IMR-90 (cell line): Measurements from ENCODE around the gene CLPSL2. TPM values are rescaled to one million over a fixed set of nuclear protein-coding genes. Genes with fewer than 3 reads are reported as not detected.
A peak's percentile ranks its signal among the peaks of the same experiment; 100 is the strongest.

Source experiments
- ATAC-seq: fragments of 200-7000 bp; cut with Tn5 transposase; 2 replicates; pipeline ENCODE4 v1.9.1; 2020; ENCODE audit warnings: low read depth, mild to moderate bottlenecking, moderate library complexity
- BruUV-seq: library from RNA; stranded (reverse); fragments of 400-500 nt; replicated peaks from 2 replicates; lab custom pipeline; 2021; lab: Mats Ljungman, UMichigan
- CTCF ChIA-PET: fragments of 300-600 bp; formaldehyde crosslinking; extraction: SDS; loops from one replicate; lab custom pipeline; 2021; ENCODE audit warnings: antibody characterized with exemption; lab: Yijun Ruan, JAX
- POLR2A ChIA-PET: fragments of 300-600 bp; sonication (Branson Sonifier 250); formaldehyde crosslinking; loops from one replicate; lab custom pipeline; 2022; ENCODE audit warnings: antibody characterized with exemption; ENCODE audit not compliant: unreplicated experiment; lab: Charles Lee
- DNase-seq: peaks from one replicate; pipeline ENCODE4 v3.0.0; 2013
- H2AFZ ChIP-seq: replicated peaks from 2 replicates; pipeline ENCODE3; 2013; ENCODE audit warnings: low read length, mild to moderate bottlenecking; ENCODE audit not compliant: poor library complexity
- H2AK5ac ChIP-seq: 2 replicates; pipeline ENCODE4 v1.6.1; 2013; ENCODE audit warnings: low read depth, low read length, inconsistent platforms
- H2AK9ac ChIP-seq: replicated peaks from 2 replicates; pipeline ENCODE3; 2013; ENCODE audit warnings: mild to moderate bottlenecking, low read depth, low read length, moderate library complexity; ENCODE audit not compliant: poor library complexity
- H2BK120ac ChIP-seq: 2 replicates; pipeline ENCODE4 v1.6.1; 2013; ENCODE audit warnings: low read depth, low read length, inconsistent platforms
- H2BK15ac ChIP-seq: 3 replicates; pipeline ENCODE4 v1.6.1; 2013; ENCODE audit warnings: low read depth, low read length, inconsistent platforms
- H2BK20ac ChIP-seq: 2 replicates; pipeline ENCODE4 v1.6.1; 2013; ENCODE audit warnings: low read depth, mild to moderate bottlenecking, inconsistent platforms, low read length, moderate library complexity
- H2BK5ac ChIP-seq: 2 replicates; pipeline ENCODE4 v1.6.1; 2013; ENCODE audit warnings: mild to moderate bottlenecking, low read depth, low read length, inconsistent platforms; ENCODE audit not compliant: poor library complexity, severe bottlenecking
- H3K14ac ChIP-seq: replicated peaks from 2 replicates; pipeline ENCODE4 v1.6.1; 2013; ENCODE audit warnings: low read depth, low read length, inconsistent platforms
- H3K18ac ChIP-seq: 2 replicates; pipeline ENCODE4 v1.6.1; 2013; ENCODE audit warnings: low read depth, low read length, control low read depth
- H3K23ac ChIP-seq: 2 replicates; pipeline ENCODE4 v1.6.1; 2013; ENCODE audit warnings: low read depth, low read length, inconsistent platforms
- H3K27ac ChIP-seq: 2 replicates; pipeline ENCODE4 v1.5.1; 2013; ENCODE audit warnings: mild to moderate bottlenecking, control low read depth, low read length; ENCODE audit not compliant: insufficient read depth
- H3K27me3 ChIP-seq: 2 replicates; pipeline ENCODE4 v1.6.1; 2013; ENCODE audit warnings: low read length; ENCODE audit not compliant: control insufficient read depth, insufficient read depth
- H3K36me3 ChIP-seq: 2 replicates; pipeline ENCODE4 v1.6.1; 2013; ENCODE audit warnings: low read length, mixed read lengths; ENCODE audit not compliant: control insufficient read depth, insufficient read depth
- H3K4ac ChIP-seq: 2 replicates; pipeline ENCODE4 v1.6.1; 2013; ENCODE audit warnings: low read depth, low read length, inconsistent platforms
- H3K4me1 ChIP-seq: 2 replicates; pipeline ENCODE4 v1.6.1; 2013; ENCODE audit warnings: low read length, mixed read lengths; ENCODE audit not compliant: control insufficient read depth, insufficient read depth
- H3K4me2 ChIP-seq: 2 replicates; pipeline ENCODE4 v1.6.1; 2013; ENCODE audit warnings: low read depth, mild to moderate bottlenecking, control low read depth, low read length, moderate library complexity
- H3K4me3 ChIP-seq: 2 replicates; pipeline ENCODE4 v1.5.1; 2013; ENCODE audit warnings: low read depth, mild to moderate bottlenecking, control low read depth, low read length, moderate library complexity; ENCODE audit not compliant: insufficient read depth
- H3K56ac ChIP-seq: 2 replicates; pipeline ENCODE4 v1.6.1; 2013; ENCODE audit warnings: low read length, inconsistent platforms; ENCODE audit not compliant: insufficient read depth; ENCODE audit errors: extremely low read depth
- H3K79me1 ChIP-seq, 2 experiments: 2 replicates each; pipeline ENCODE4 v1.6.1; 2013; ENCODE audit warnings: low read length in 2 of 2, inconsistent platforms in 1 of 2, low read depth in 1 of 2
- H3K9ac ChIP-seq: 2 replicates; pipeline ENCODE4 v1.6.1; 2013; ENCODE audit warnings: low read depth, low read length, control low read depth
- H3K9me1 ChIP-seq: 2 replicates; pipeline ENCODE4 v1.6.1; 2013; ENCODE audit warnings: low read length, inconsistent platforms; ENCODE audit not compliant: insufficient read depth
- H3K9me3 ChIP-seq: 2 replicates; pipeline ENCODE4 v1.6.1; 2013; ENCODE audit warnings: low read length; ENCODE audit not compliant: control insufficient read depth, insufficient read depth
- H4K20me1 ChIP-seq: 2 replicates; pipeline ENCODE4 v1.6.1; 2013; ENCODE audit warnings: low read length, inconsistent platforms; ENCODE audit not compliant: insufficient read depth
- H4K5ac ChIP-seq: 2 replicates; pipeline ENCODE4 v1.6.1; 2013; ENCODE audit warnings: mild to moderate bottlenecking, low read depth, low read length, control low read depth
- H4K8ac ChIP-seq, 2 experiments: 2 replicates each; pipeline ENCODE4 v1.6.1; 2013; ENCODE audit warnings: low read depth in 2 of 2, low read length in 2 of 2, control low read depth in 1 of 2, inconsistent platforms in 1 of 2
- H4K91ac ChIP-seq: 2 replicates; pipeline ENCODE4 v1.6.1; 2013; ENCODE audit warnings: low read depth, low read length, inconsistent platforms; ENCODE audit not compliant: insufficient read depth
- MXI1 ChIP-seq: IDR thresholded peaks from 2 replicates; pipeline ENCODE4 v1.6.1; 2012; ENCODE audit warnings: low read depth, mild to moderate bottlenecking, low read length, moderate library complexity, borderline replicate concordance
- RFX5 ChIP-seq: IDR thresholded peaks from 2 replicates; pipeline ENCODE4 v1.8.0; 2012; ENCODE audit warnings: low read depth, mild to moderate bottlenecking, low read length, moderate library complexity
- WGBS, 2 experiments: methylation state at CpG; one replicate each; pipeline versions ENCODE4 v1.1.5 to v1.1.7; 2013; ENCODE audit warnings: missing lambda C conversion rate in 2 of 2; ENCODE audit not compliant: insufficient read length in 1 of 2; ENCODE audit errors: extremely low coverage in 2 of 2; 5-methylcytosine and 5-hydroxymethylcytosine counted together
- dilution Hi-C: fragments of 300-500 bp; cut with HindIII; formaldehyde crosslinking; loops from one replicate; pipeline ENCODE4 v1.14.3; 2018; ENCODE audit warnings: low sequenced_read_pairs; ENCODE audit not compliant: unreplicated experiment
- in situ Hi-C: fragments of 300-500 bp; cut with MboI; formaldehyde crosslinking; loops from 3 replicates; pipeline ENCODE4 v1.14.3; 2019; ENCODE audit warnings: low sequenced_read_pairs, inconsistent platforms, mixed read lengths
- intact Hi-C: fragments of 100-400 bp; cut with micrococcal nuclease; formaldehyde crosslinking; loops from 2 replicates; pipeline ENCODE4 v1.10.0; 2022
- polyA plus RNA-seq, 3 experiments: library from polyadenylated mRNA; depleted of rRNA; stranded (reverse); fragments of >200 nt; gene quantifications; 2 replicates each; pipeline ENCODE4 v1.2.3, GENCODE V29; 2012; ENCODE audit warnings: low replicate concordance in 1 of 3
- total RNA-seq: library from RNA; depleted of rRNA; stranded (reverse); fragments of >200 nt; gene quantifications from 2 replicates; pipeline ENCODE4 v1.2.3, GENCODE V29; 2012

The CLPSL2 gene
- total and polyA plus RNA-seq, 2 of the 4 experiments (the other 2 are of a cell fraction), result not detected

DNA sequence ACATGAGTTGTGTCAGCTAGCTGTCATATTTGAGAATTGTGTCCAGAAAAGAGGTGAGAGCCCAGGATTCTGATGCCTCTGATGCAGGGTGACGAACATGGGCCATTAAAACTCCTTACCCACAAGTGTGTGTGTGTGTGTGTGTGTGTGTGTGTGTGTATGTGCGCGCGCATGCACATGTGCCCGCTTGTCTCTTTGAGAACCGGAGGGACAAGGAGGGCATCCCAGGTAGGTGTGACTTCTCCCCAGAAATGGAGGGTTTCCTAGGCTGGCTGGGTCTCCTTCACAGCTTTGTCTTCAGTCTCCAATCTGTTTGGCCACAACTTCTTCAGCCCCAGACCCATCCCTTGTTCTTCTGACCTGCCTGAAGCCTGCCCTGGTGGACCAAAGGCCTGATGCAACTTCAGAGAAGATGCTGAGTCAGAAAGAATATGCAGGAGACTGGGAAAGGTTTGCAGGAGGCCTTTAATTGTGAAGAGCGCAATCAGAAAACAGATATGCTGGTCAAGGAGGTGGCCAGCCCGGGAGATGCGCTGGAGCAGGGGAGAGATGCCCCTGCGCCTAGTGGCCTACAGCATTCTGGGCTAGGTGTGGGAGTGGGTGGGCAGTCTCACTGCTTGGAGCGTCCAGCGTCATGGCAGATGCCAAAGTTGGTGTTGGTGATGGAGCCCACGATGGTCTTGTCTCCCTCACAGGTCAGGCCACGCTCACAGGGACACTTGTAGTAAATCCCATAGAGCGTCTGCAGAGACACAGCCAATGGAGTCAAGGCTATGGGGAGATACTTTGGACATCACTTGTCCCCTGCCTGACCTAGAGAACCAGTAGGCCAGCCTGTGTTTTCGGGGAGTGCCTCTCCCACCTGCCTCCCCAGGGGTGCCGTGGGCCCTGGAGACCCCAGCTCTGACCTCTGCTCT lies 18.4 kb downstream of the CLPSL2 start:
- H3K9me1 ChIP-seq, result no peaks in the 10 kb centered on the region; the same call in 1 of the 2 replicates

More for the DNA sequence above, 18.4 kb downstream of the CLPSL2 start:
- Histone ChIP-seq H3K36me3 (no peaks in the 10 kb centered on the region), H3K9me3 (no peaks in the 10 kb centered on the region), H3K14ac (no peak overlapping the region), H4K8ac (no peak overlapping the region), H3K9ac (no peak overlapping the region), H3K18ac (no peak overlapping the region), H4K20me1 (no peaks in the 10 kb centered on the region), H4K91ac (no peak overlapping the region), H2AK9ac (no peak overlapping the region), H3K4me2 (no peak overlapping the region), H3K4me1 (no peaks in the 10 kb centered on the region), H3K79me1 (no peaks in the 10 kb centered on the region), H3K56ac (no peak overlapping the region), H3K4ac (no peak overlapping the region), H3K27me3 (peaks cover 56% of the 10 kb centered on the region), H3K27ac (no peak overlapping the region), H3K4me3 (no peak overlapping the region), H2AFZ (peak overlapping the region; percentile 16), H3K23ac (no peak overlapping the region), H2BK20ac (no peak overlapping the region), H2BK15ac (no peak overlapping the region), H2BK120ac (no peak overlapping the region), H4K5ac (no peak overlapping the region), H2BK5ac (no peak overlapping the region), H2AK5ac (no peak overlapping the region)
- ATAC-seq (no peak), DNase-seq (no peak)
- intact Hi-C loops, result no loop called here
- ChIA-PET CTCF (no interaction called here), POLR2A (no interaction called here)
- TF ChIP-seq MXI1 (no peak), RFX5 (no peak)
- WGBS, 2 experiments, result 81% methylated on average over 10 of the region's 17 CpGs; no CpG with 5 or more reads in 1 of the 2 experiments
- dilution Hi-C loops, result no loop called here
- no TSS peak for BruUV-seq
- in situ Hi-C loops, result no loop called here
